HG02852 (cell line): ENCODE results near the gene THOC3.
"Not testable (repeated sequence)": the region's sequence is repeated elsewhere in the genome, so short reads cannot be mapped to it uniquely, and the experiment has no call there.

Experiments
- ATAC-seq: cut with Tn5 transposase; IDR thresholded peaks from one replicate; pipeline ENCODE4 v1.9.1; 2021; ENCODE audit warnings: mild to moderate bottlenecking, moderate library complexity; ENCODE audit not compliant: unreplicated experiment

THOC3 gene

DNA sequence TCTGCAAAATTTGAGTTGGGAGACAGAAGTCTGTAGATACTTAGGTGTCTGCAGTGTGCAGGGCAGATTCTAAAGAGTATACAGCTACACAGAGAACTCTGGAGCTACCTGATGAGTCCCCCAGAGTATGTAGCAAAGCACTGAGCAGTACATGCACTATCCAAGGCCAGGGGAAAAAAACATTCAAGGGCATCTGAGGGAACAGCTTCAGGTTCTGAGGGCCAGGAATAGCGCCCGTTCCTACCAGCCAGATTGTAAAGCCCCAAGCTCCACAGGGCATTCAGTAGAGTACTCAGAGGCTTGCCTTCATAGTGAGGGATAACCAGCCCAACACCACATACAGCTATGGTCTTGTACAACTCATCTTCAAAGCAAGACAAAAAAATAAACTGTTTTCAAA, 27.5 kb downstream of the THOC3 start:
- not testable (repeated sequence) for ATAC-seq

GRCh38 chr5:175938489-175938888, 29.6 kb downstream of the THOC3 start:
- ATAC-seq = not testable (repeated sequence)

- not testable (repeated sequence) for ATAC-seq
These were observed 39.4 kb downstream of the THOC3 start for GRCh38 chr5:175928752-175929151.

DNA sequence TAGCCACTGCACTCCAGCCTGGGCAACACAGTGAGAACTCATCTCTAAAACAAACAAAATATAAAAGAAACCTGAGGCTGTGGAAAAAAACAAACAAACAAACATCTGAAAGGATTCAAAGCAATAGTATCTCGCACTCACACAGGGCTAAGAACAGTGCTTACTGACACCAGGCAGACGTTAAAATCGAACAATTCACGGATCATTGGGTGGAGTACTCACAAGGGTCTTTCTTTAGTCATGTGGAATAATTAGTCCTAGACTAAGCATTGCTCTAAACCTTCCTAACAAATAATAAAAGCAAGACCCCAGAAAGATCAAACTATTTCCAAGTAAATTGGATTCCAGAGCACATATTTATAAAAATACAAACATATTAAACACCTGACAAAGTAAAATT, 43.0 kb downstream of the THOC3 start:
- ATAC-seq = not testable (repeated sequence)

GRCh38 chr5:175922192-175922885, 45.8 kb downstream of the THOC3 start:
- ATAC-seq = no peak

- no peak for ATAC-seq
These were observed 46.9 kb downstream of the THOC3 start for GRCh38 chr5:175921061-175921730.

DNA sequence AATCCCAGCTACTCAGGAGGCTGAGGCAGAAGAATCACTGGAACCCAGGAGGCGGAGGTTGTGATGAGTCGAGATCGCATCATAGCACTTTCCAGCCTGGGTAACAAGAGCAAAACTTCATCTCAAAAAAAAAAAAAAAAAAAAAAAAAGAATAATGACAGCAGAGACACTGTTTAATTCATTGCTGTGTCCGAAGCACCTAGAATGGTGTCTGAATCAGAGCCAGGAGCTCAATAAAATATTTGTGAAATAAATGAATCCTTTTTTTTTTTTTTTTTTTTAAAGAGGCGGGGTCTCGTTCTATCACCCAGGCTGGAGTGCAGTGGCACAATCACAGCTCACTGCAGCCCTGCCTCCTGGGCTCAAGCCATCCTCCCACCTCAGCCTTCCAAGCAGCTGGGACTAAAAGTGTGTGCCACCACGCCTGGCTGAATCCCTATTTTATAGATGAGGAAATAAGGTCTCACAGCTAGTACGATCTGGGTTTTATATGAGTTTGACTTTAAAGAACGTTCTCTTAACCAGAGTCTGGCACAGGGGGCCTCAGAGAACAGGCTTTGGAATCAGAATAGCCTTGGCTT, 47.8 kb downstream of the THOC3 start:
- no peak for ATAC-seq

- ATAC-seq = peak; percentile 52
These were observed 52.8 kb downstream of the THOC3 start for GRCh38 chr5:175915066-175916037.

GRCh38 chr5:175913835-175914672, 54.1 kb downstream of the THOC3 start:
- not testable (repeated sequence) for ATAC-seq

DNA sequence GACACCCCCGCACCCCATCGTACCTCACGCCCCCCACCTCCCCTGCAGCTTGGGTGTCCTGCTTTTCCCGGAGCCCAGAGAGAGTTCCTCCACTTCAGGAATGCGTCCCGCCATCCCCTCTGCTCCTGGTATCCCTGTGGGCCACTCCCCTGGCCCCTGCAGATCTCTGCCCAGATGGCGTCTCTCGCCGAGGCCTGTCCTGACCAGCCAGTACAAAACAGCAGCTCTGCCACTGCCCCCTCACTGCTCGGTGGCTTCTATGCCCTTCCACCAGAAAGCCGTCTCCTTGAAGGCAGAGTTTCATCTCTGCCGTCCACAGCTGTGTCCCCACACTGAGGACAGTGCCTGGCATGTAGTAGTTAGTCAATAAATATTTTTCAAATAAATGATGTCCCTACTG, 58.0 kb downstream of the THOC3 start:
- ATAC-seq = not testable (repeated sequence)
